IPS-20b (cell line): Measurements from ENCODE around the gene GPR158.

Source experiments
- H3K27ac ChIP-seq: one replicate; pipeline ENCODE4 v1.5.1; 2013; ENCODE audit warnings: low read length
- H3K27me3 ChIP-seq: 2 replicates; pipeline ENCODE4 v1.6.1; 2013; ENCODE audit warnings: mild to moderate bottlenecking, low read length, inconsistent platforms; ENCODE audit not compliant: insufficient read depth
- H3K36me3 ChIP-seq: 2 replicates; pipeline ENCODE4 v1.6.1; 2013; ENCODE audit warnings: low read depth, mild to moderate bottlenecking, inconsistent platforms, low read length, moderate library complexity; ENCODE audit not compliant: insufficient read depth
- H3K4me1 ChIP-seq: 2 replicates; pipeline ENCODE4 v1.6.1; 2013; ENCODE audit warnings: mild to moderate bottlenecking, control low read depth, inconsistent platforms, low read length, moderate library complexity; ENCODE audit not compliant: insufficient read depth
- H3K4me3 ChIP-seq: 2 replicates; pipeline ENCODE4 v1.5.1; 2013; ENCODE audit warnings: mild to moderate bottlenecking, low read length, inconsistent platforms
- H3K9ac ChIP-seq: 2 replicates; pipeline ENCODE4 v1.6.1; 2013; ENCODE audit warnings: low read depth, mild to moderate bottlenecking, inconsistent platforms, low read length, moderate library complexity
- H3K9me3 ChIP-seq: 2 replicates; pipeline ENCODE4 v1.6.1; 2013; ENCODE audit warnings: mild to moderate bottlenecking, low read depth, low read length, inconsistent platforms; ENCODE audit not compliant: insufficient read depth

GPR158 gene

DNA sequence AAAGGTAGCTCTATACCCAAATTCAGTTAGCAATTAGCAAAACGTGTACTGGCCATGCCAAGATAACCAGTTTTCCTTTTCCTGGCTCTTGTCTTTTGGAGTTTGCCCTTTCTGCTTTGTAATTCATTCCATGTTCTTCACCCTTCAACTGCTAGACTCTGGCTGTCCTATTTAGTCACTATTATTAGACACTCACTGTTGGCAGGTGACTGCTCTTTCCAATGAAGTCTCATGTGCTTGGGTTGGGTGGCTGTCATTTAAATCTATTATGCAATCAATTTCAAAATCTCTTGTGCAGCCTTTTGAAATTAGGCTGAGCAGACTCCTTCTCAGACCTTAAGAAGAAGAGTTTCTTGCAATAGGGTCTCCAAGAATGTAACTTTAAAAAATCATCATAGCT, 266.5 kb downstream of the GPR158 start:
- H3K27ac ChIP-seq, result no peak overlapping the region
- no peak overlapping the region for H3K9ac ChIP-seq
- H3K4me1 ChIP-seq, result no peaks in the 10 kb centered on the region; the same call in 1 of the 2 replicates
- H3K9me3 ChIP-seq, result no peaks in the 10 kb centered on the region
- no peak overlapping the region for H3K4me3 ChIP-seq
- no peaks in the 10 kb centered on the region for H3K36me3 ChIP-seq
- no peaks in the 10 kb centered on the region for H3K27me3 ChIP-seq

DNA sequence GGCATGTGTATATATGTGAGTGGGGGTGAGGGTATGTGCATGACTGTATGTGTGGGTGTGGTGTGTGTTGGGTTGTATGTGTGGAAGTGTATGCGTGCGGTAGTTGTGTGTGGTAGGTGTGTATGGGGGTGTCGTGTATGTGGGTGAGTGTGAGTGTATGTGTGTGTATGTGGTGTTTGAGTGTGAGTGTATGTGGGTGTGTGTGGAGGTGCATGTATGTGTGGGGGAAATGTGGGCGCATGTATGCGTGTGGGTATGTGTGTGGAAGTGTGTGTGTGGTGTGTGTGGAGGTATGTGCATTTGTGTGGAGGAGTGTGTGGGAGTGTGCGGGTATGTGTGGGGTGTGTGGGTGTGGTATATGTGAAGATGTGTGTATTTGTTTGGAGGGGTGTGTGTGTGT, 269.5 kb downstream of the GPR158 start:
- H3K27me3 ChIP-seq, result no peaks in the 10 kb centered on the region
- H3K36me3 ChIP-seq, result no peaks in the 10 kb centered on the region
- H3K27ac ChIP-seq, result no peak overlapping the region
- no peaks in the 10 kb centered on the region for H3K9me3 ChIP-seq
- no peak overlapping the region for H3K9ac ChIP-seq
- no peaks in the 10 kb centered on the region for H3K4me1 ChIP-seq
- H3K4me3 ChIP-seq, result no peak overlapping the region

DNA sequence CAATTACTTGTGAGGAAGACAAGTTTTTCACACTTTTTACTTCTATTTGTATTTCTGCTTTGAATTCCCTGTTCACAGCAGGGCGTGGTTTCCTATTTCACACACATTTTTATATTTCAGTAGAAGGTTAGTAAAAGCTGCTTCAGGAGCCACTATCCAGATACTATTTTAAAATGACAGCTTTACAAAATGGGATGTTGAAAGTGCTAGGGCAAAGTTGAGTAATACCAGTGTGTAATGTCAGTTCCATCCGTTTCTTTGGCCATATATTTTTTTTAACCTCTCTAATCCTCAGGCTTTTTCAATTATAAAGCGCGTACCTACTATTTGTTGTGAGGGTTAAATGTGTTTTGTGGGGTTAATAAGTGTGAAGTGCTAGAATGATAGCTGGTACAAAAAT, 276.6 kb downstream of the GPR158 start:
- Histone ChIP-seq H3K36me3 (no peaks in the 10 kb centered on the region), H3K9ac (no peak overlapping the region), H3K27ac (no peak overlapping the region), H3K9me3 (peaks cover 9% of the 10 kb centered on the region; the same call in 1 of the 2 replicates), H3K27me3 (no peaks in the 10 kb centered on the region), H3K4me3 (no peak overlapping the region), H3K4me1 (peaks cover 10% of the 10 kb centered on the region)

DNA sequence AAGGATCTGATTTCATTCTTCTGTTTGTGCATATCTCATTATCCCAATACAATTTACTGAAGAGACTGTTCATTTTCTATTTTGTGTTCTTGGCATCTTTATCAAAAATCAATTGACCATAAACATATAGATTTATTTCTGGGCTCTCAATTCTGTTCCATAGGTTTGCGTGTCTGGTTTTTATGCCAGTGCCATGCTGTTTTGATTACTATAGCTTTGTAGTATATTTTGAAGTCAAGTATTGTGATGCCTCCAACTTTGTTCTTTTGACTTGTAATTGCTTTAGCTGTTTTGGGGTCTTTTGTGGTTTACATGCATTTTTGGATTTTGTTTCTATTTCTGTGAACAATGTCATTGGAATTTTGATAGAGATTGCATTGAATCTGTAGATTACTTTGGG, 278.8 kb downstream of the GPR158 start:
- Histone ChIP-seq H3K27me3 (no peaks in the 10 kb centered on the region), H3K27ac (no peak overlapping the region), H3K36me3 (no peaks in the 10 kb centered on the region), H3K9me3 (peaks cover 9% of the 10 kb centered on the region; the same call in 1 of the 2 replicates), H3K4me1 (peaks cover 10% of the 10 kb centered on the region), H3K4me3 (no peak overlapping the region), H3K9ac (no peak overlapping the region)

DNA sequence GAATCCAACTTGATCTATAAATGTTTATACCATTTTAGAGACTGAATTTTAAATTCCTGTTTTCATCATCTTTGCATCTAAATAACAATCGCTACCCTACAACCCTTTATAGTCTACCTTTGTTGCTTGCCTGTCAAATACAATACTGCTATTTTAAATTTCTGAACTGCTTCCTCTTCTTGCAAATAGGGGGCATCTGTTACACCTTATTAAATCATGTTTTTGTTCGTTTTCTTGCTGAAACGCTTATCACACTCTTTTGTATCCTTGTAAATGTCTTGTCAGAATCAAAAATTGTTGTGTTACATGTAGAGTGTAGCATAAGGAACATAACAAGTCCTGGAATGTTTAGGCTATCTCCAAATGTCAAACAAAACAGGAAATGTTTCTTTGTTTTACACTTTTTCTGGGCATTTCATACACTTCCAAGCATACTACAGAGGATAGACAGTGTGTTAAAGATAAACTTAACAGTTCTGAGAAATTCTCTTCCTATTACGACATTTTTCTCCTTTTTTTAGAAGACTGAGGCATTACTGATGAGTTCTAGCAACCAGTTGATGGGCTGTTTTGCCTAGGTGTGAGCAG, 281.3 kb downstream of the GPR158 start:
- H3K27ac ChIP-seq, result no peak overlapping the region

DNA sequence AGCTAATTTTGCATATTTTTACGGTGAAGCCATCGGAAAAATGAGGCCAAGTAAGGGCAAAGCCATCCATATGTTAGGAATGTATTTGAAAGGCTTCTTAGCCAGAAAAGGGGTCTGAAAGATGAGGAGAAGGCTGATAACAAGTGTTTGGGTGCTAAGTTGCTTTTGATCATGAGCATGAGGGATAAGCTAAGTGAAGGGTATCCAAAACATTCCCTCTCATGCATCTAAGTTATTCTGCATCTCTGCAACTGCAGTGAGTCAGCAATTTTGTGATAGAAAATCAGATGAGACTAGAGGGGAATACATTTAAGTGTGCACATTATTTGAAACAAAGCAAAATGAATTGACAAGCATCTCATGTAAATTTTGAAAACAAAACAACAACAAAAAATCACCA, 282.8 kb downstream of the GPR158 start:
- Histone ChIP-seq H3K27ac (no peak overlapping the region), H3K9me3 (peaks cover 9% of the 10 kb centered on the region; the same call in 1 of the 2 replicates), H3K36me3 (no peaks in the 10 kb centered on the region), H3K4me1 (peaks cover 10% of the 10 kb centered on the region), H3K4me3 (no peak overlapping the region), H3K9ac (no peak overlapping the region), H3K27me3 (no peaks in the 10 kb centered on the region)

More for the DNA sequence above, 281.3 kb downstream of the GPR158 start:
- Histone ChIP-seq H3K4me1 (peaks cover 10% of the 10 kb centered on the region), H3K27me3 (no peaks in the 10 kb centered on the region), H3K9ac (peak overlapping the region; percentile 32; the same call in 1 of the 2 replicates), H3K4me3 (peak overlapping the region; percentile 3; the same call in 1 of the 2 replicates), H3K9me3 (peaks cover 9% of the 10 kb centered on the region; the same call in 1 of the 2 replicates), H3K36me3 (no peaks in the 10 kb centered on the region)

DNA sequence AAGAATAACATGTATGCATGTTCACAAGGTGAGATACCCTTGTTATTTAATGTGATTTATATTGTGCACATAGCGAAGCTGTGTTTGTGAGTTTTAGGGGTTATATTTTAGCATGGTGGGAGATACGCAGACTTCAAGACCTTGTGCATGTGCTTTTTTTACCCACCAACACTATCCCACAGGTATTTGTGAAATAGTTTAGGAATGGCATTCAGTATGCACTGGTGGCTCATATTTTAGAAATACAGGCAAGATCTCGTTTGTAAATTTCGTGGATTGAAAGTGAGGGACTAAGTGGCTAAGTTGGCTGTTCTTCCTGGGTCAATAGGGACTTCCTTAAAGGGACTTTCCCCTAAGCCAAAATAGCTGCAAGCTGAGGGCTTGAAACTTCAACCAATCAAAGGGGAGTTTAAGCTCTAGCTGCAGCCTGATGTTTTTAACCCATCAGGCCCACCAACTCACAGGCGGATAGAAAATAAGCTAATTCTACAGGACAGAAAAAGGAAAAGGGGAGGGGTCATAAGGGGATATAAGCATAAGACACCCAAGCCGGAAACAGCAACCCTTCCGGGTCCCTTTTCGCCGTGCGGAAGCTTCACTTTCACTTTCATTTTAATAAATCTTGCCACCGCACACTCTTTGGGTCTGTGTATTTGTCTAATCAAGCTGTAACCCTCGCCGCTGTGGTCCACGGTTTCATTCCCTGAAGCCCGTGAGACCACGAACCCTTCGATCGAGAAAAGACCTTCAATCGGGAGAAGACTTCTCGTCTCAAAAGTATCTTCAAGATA, 291.0 kb downstream of the GPR158 start:
- H3K9me3 ChIP-seq, result no peaks in the 10 kb centered on the region
- no peak overlapping the region for H3K4me3 ChIP-seq
- H3K4me1 ChIP-seq, result peaks cover 15% of the 10 kb centered on the region
- no peaks in the 10 kb centered on the region for H3K36me3 ChIP-seq
- H3K27ac ChIP-seq, result no peak overlapping the region
- H3K9ac ChIP-seq, result no peak overlapping the region
- no peaks in the 10 kb centered on the region for H3K27me3 ChIP-seq

DNA sequence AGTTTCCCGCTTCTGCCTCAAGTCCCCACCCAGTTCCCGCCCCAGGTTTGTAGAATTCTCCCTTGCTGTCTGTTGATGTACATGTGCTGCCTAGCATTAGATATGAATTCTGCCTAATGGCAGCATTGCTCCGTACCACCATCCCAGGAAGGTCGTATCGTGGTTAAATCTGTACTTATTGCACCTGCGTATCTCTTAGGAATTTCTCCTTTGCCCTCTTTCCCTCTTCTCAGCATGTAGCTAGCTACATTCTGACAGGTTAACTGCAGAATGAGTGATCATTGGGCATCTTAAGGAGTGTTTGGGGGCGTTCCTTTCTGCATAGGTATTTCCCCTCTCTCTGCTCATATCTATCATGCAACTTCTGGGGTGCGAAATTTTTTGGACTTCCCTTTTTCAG, 293.1 kb downstream of the GPR158 start:
- Histone ChIP-seq H3K4me3 (no peak overlapping the region), H3K27me3 (no peaks in the 10 kb centered on the region), H3K9ac (no peak overlapping the region), H3K4me1 (peaks cover 15% of the 10 kb centered on the region), H3K36me3 (no peaks in the 10 kb centered on the region), H3K9me3 (no peaks in the 10 kb centered on the region), H3K27ac (no peak overlapping the region)

DNA sequence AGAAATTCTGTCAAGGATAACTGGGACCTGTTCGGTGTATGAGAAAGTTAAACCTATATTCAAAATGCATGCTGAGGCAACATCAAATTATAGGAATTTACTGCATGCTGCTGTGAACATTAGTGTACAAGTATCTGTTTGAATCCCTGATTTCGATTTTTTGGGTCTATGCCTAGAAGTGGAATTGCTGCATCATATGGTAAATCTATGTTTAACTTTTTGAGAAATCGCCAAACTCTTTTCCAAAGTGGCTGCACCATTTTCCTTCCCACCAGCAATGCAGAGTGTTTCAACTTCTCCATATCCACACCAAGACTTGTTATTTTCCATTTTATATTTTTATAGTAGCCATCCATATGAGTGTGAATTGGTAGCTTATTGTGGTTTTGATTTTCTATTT, 306.7 kb downstream of the GPR158 start:
- Histone ChIP-seq H3K4me1 (peaks cover 1% of the 10 kb centered on the region; the same call in 1 of the 2 replicates), H3K27ac (no peak overlapping the region), H3K36me3 (no peaks in the 10 kb centered on the region), H3K27me3 (no peaks in the 10 kb centered on the region), H3K4me3 (no peak overlapping the region), H3K9ac (no peak overlapping the region), H3K9me3 (0 out of 2 replicates have a peak, but pooled peaks cover 3% of the 10 kb centered on the region)

DNA sequence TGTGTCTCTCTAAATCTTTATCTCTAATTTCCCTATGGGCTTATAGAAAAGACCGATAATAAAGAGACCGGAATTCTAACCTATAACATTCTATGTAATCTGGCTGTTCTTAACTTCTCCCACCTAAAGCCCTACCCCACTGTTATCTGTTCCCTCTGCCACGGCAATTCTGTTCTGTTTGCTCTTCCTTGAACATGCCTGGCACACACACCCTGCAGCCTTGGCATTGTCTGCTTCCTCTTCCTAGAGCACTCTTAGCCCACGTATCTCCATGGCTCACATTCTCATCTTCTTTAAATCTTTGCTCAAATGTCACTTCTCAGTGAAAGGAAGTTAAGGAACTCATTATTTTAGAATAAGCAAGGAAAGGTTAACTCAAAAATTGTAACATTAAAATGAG, 309.2 kb downstream of the GPR158 start:
- Histone ChIP-seq H3K9ac (no peak overlapping the region), H3K27me3 (no peaks in the 10 kb centered on the region), H3K27ac (no peak overlapping the region), H3K9me3 (0 out of 2 replicates have a peak, but pooled peaks cover 3% of the 10 kb centered on the region), H3K4me1 (peaks cover 8% of the 10 kb centered on the region), H3K36me3 (no peaks in the 10 kb centered on the region), H3K4me3 (no peak overlapping the region)

DNA sequence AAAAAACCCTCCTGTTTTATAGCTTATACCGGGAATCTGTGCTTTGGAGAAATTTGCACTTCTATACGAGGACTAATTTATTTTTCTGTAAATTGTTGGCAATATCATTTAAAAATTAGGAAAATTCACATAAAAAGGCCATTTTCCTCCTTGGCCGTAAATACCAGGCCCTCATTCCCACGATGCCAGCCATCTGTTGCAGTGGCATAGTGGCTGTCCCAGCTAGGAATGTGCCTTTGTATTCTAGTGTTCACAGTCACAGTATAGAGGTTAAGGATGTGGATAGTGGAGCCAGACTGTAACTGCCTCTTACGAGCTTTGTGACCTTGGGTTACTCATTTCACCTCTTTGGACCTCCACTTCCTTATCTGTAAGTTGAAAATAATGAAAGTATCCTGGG, 312.5 kb downstream of the GPR158 start:
- Histone ChIP-seq H3K27ac (no peak overlapping the region), H3K9ac (no peak overlapping the region), H3K9me3 (0 out of 2 replicates have a peak, but pooled peaks cover 3% of the 10 kb centered on the region), H3K27me3 (no peaks in the 10 kb centered on the region), H3K4me1 (peaks cover 16% of the 10 kb centered on the region), H3K4me3 (no peak overlapping the region), H3K36me3 (no peaks in the 10 kb centered on the region)

DNA sequence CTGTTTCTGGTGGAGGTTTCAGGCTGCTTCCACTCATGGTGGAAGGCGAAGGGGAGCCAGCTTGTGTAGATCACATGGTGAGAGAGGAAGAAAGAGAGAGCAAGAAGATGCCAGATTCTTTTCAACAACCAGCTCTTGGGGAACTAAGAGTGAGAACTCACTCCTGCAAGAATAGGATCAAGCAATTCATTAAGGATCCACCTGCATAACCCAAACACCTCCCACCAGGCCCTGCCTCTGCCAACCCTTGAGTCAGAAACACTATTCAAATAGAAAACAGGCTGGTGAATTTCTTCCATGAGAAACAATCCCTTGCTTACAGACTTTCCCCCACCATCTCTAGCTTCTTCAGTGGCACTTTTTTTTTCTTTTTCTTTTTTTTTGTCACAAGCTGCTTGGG, 317.2 kb downstream of the GPR158 start:
- Histone ChIP-seq H3K9me3 (no peaks in the 10 kb centered on the region), H3K9ac (peak overlapping the region; percentile 72; the same call in 1 of the 2 replicates), H3K27ac (peak overlapping the region; percentile 88), H3K27me3 (no peaks in the 10 kb centered on the region), H3K4me3 (peak overlapping the region; percentile 17; the same call in 1 of the 2 replicates), H3K36me3 (no peaks in the 10 kb centered on the region), H3K4me1 (peaks cover 45% of the 10 kb centered on the region)
